GM18502 (cell line): ENCODE measurements around the gene GSKIP.
"Not testable (repeated sequence)": the region's sequence is repeated elsewhere in the genome, so short reads cannot be mapped to it uniquely, and the experiment has no call there.

Source experiments
- ATAC-seq: cut with Tn5 transposase; IDR thresholded peaks from one replicate; pipeline ENCODE4 v1.9.1; 2021; ENCODE audit warnings: mild to moderate bottlenecking; ENCODE audit not compliant: unreplicated experiment, poor library complexity

GSKIP gene

GRCh38 chr14:96362965-96363750 lies at the start of gene GSKIP, which contains the start of gene ATG2B:
Gene GSKIP (plus strand): TSS chr14:96363526. CDS start chr14:96382248, 18,722 bp downstream.
Gene ATG2B (minus strand): TSS chr14:96363341. CDS start chr14:96362976, 365 bp downstream.
- peak; percentile 76 for ATAC-seq

GRCh38 chr14:96316087-96316486 lies 47.2 kb upstream of the GSKIP start:
- ATAC-seq = no peak

GRCh38 chr14:96318836-96319235 lies 44.5 kb upstream of the GSKIP start:
- no peak for ATAC-seq

GRCh38 chr14:96320605-96321004 lies 42.7 kb upstream of the GSKIP start:
- no peak for ATAC-seq

- no peak for ATAC-seq
Measured at GRCh38 chr14:96324219-96324618, 39.1 kb upstream of the GSKIP start.

- ATAC-seq = no peak
Measured at GRCh38 chr14:96338551-96338950, 24.8 kb upstream of the GSKIP start.

- no peak for ATAC-seq
Measured at GRCh38 chr14:96341323-96341722, 22.0 kb upstream of the GSKIP start.

GRCh38 chr14:96345669-96346068 lies 17.7 kb upstream of the GSKIP start:
- no peak for ATAC-seq

- not testable (repeated sequence) for ATAC-seq
Measured at GRCh38 chr14:96347957-96348356, 15.4 kb upstream of the GSKIP start.

- ATAC-seq = no peak
Measured at GRCh38 chr14:96349286-96350075, 13.8 kb upstream of the GSKIP start.

GRCh38 chr14:96351986-96352385 lies 11.3 kb upstream of the GSKIP start:
- ATAC-seq = no peak

- ATAC-seq = no peak
Measured at GRCh38 chr14:96352708-96353107, 10.6 kb upstream of the GSKIP start.

- ATAC-seq = no peak
Measured at GRCh38 chr14:96354246-96354645, 9.1 kb upstream of the GSKIP start.

- ATAC-seq = no peak
Measured at GRCh38 chr14:96357216-96357615, 6.1 kb upstream of the GSKIP start.

- ATAC-seq = no peak
Measured at GRCh38 chr14:96359959-96360358, 3.4 kb upstream of the GSKIP start.

GRCh38 chr14:96362071-96362964 lies 1.0 kb upstream of the GSKIP start:
- peak; percentile 30 for ATAC-seq

GRCh38 chr14:96363751-96364336 lies 518 bp downstream of the GSKIP start:
- peak; percentile 37 for ATAC-seq

- no peak for ATAC-seq
Measured at GRCh38 chr14:96364962-96365361, 1.6 kb downstream of the GSKIP start.

GRCh38 chr14:96368534-96368933 lies 5.2 kb downstream of the GSKIP start:
- no peak for ATAC-seq

GRCh38 chr14:96370528-96370927 lies 7.2 kb downstream of the GSKIP start:
- ATAC-seq = no peak
